HEK293 (cell line): ENCODE results near the gene CLPX.

Source experiments
- BCL11B ChIP-seq: fragments of 450-650 bp; formaldehyde crosslinking; IDR thresholded peaks from 2 replicates; pipeline ENCODE4 v1.5.1; 2016; ENCODE audit warnings: low read depth, missing biosample characterization, missing genetic modification characterization
- CTCF ChIP-seq: fragments of 450-650 bp; formaldehyde crosslinking; IDR thresholded peaks from 2 replicates; pipeline ENCODE4 v1.5.1; 2016; ENCODE audit warnings: missing biosample characterization, missing genetic modification characterization
- FEZF1 ChIP-seq: fragments of 450-650 bp; formaldehyde crosslinking; IDR thresholded peaks from 2 replicates; pipeline ENCODE4 v1.5.1; 2016; ENCODE audit warnings: missing biosample characterization, missing genetic modification characterization
- GLI4 ChIP-seq: fragments of 450-650 bp; formaldehyde crosslinking; IDR thresholded peaks from 2 replicates; pipeline ENCODE4 v1.5.1; 2016; ENCODE audit warnings: missing biosample characterization, missing genetic modification characterization
- YY1 ChIP-seq: fragments of 450-650 bp; formaldehyde crosslinking; IDR thresholded peaks from 2 replicates; pipeline ENCODE4 v1.5.1; 2018; ENCODE audit warnings: missing biosample characterization, missing genetic modification characterization
- YY2 ChIP-seq: fragments of 450-650 bp; formaldehyde crosslinking; IDR thresholded peaks from 2 replicates; pipeline ENCODE4 v1.5.1; 2016; ENCODE audit warnings: missing biosample characterization, missing genetic modification characterization
- ZBTB1 ChIP-seq: fragments of 450-650 bp; formaldehyde crosslinking; IDR thresholded peaks from 2 replicates; pipeline ENCODE4 v1.5.1; 2016; ENCODE audit warnings: missing biosample characterization, missing genetic modification characterization
- ZBTB10 ChIP-seq: fragments of 450-650 bp; formaldehyde crosslinking; IDR thresholded peaks from 2 replicates; pipeline ENCODE4 v1.5.1; 2016; ENCODE audit warnings: missing biosample characterization, missing genetic modification characterization
- ZFP3 ChIP-seq: fragments of 450-650 bp; formaldehyde crosslinking; IDR thresholded peaks from 2 replicates; pipeline ENCODE4 v1.5.1; 2016; ENCODE audit warnings: low read depth, missing biosample characterization, missing genetic modification characterization
- ZFP37 ChIP-seq: fragments of 450-650 bp; formaldehyde crosslinking; IDR thresholded peaks from 2 replicates; pipeline ENCODE4 v1.5.1; 2016; ENCODE audit warnings: missing biosample characterization, missing genetic modification characterization
- ZFP41 ChIP-seq: fragments of 450-650 bp; formaldehyde crosslinking; IDR thresholded peaks from 2 replicates; pipeline ENCODE4 v1.5.1; 2016; ENCODE audit warnings: missing biosample characterization, missing genetic modification characterization, borderline replicate concordance
- ZNF140 ChIP-seq: fragments of 450-650 bp; formaldehyde crosslinking; IDR thresholded peaks from 2 replicates; pipeline ENCODE4 v1.5.1; 2016; ENCODE audit warnings: missing biosample characterization, missing genetic modification characterization
- ZNF146 ChIP-seq: fragments of 450-650 bp; formaldehyde crosslinking; IDR thresholded peaks from 2 replicates; pipeline ENCODE4 v1.5.1; 2016; ENCODE audit warnings: missing biosample characterization, missing genetic modification characterization
- ZNF23 ChIP-seq: fragments of 450-650 bp; formaldehyde crosslinking; IDR thresholded peaks from 2 replicates; pipeline ENCODE4 v1.5.1; 2016; ENCODE audit warnings: missing biosample characterization, missing genetic modification characterization, borderline replicate concordance
- ZNF24 ChIP-seq: fragments of 450-650 bp; formaldehyde crosslinking; IDR thresholded peaks from 2 replicates; pipeline ENCODE4 v1.5.1; 2016; ENCODE audit warnings: missing biosample characterization, missing genetic modification characterization
- ZNF280C ChIP-seq: fragments of 450-650 bp; formaldehyde crosslinking; IDR thresholded peaks from 2 replicates; pipeline ENCODE4 v1.5.1; 2016; ENCODE audit warnings: missing biosample characterization, missing genetic modification characterization
- ZNF530 ChIP-seq: fragments of 450-650 bp; formaldehyde crosslinking; IDR thresholded peaks from 2 replicates; pipeline ENCODE4 v1.5.1; 2016; ENCODE audit warnings: low read depth, missing biosample characterization, missing genetic modification characterization
- ZNF558 ChIP-seq: fragments of 450-650 bp; formaldehyde crosslinking; IDR thresholded peaks from 2 replicates; pipeline ENCODE4 v1.5.1; 2016; ENCODE audit warnings: missing biosample characterization, missing genetic modification characterization
- ZNF561 ChIP-seq: fragments of 450-650 bp; IDR thresholded peaks from 2 replicates; pipeline ENCODE4 v1.5.1; 2018; ENCODE audit warnings: missing biosample characterization, missing genetic modification characterization, borderline replicate concordance
- ZNF600 ChIP-seq: fragments of 450-650 bp; formaldehyde crosslinking; IDR thresholded peaks from 2 replicates; pipeline ENCODE4 v1.5.1; 2016; ENCODE audit warnings: missing biosample characterization, missing genetic modification characterization
- ZNF639 ChIP-seq: fragments of 450-650 bp; formaldehyde crosslinking; IDR thresholded peaks from 2 replicates; pipeline ENCODE4 v1.5.1; 2016; ENCODE audit warnings: missing biosample characterization, missing genetic modification characterization
- ZNF658 ChIP-seq: fragments of 450-650 bp; formaldehyde crosslinking; IDR thresholded peaks from 2 replicates; pipeline ENCODE4; 2016; ENCODE audit warnings: missing biosample characterization, missing genetic modification characterization
- ZNF701 ChIP-seq: fragments of 450-650 bp; formaldehyde crosslinking; IDR thresholded peaks from 2 replicates; pipeline ENCODE4 v1.5.1; 2016; ENCODE audit warnings: missing biosample characterization, missing genetic modification characterization
- ZNF792 ChIP-seq: fragments of 450-650 bp; formaldehyde crosslinking; IDR thresholded peaks from 2 replicates; pipeline ENCODE4 v1.5.1; 2016; ENCODE audit warnings: missing biosample characterization, missing genetic modification characterization
- ZSCAN30 ChIP-seq: fragments of 450-650 bp; IDR thresholded peaks from 2 replicates; pipeline ENCODE4 v1.5.1; 2018; ENCODE audit warnings: missing biosample characterization, mild to moderate bottlenecking, missing genetic modification characterization, moderate library complexity
- TF ChIP-seq, protein P1 (sequence below): fragments of 450-650 bp; formaldehyde crosslinking; IDR thresholded peaks from 2 replicates; pipeline ENCODE4 v1.5.0; 2017; ENCODE audit warnings: missing biosample characterization, missing genetic modification characterization, borderline replicate concordance
- TF ChIP-seq, protein P2 (sequence below): fragments of 450-650 bp; formaldehyde crosslinking; IDR thresholded peaks from 2 replicates; pipeline ENCODE4 v1.5.1; 2016; ENCODE audit warnings: missing biosample characterization, missing genetic modification characterization

CLPX gene

GRCh38 chr15:65184868-65185717 lies at the start of gene CLPX (continued):
- TF ChIP-seq ZNF140 (tag by site-specific recombination) (no peak), ZFP3 (tag by site-specific recombination) (no peak), ZNF530 (tag by site-specific recombination) (no peak), ZNF23 (tag by site-specific recombination) (no peak), ZNF600 (peak; percentile 57), ZSCAN30 (tag by site-specific recombination) (peak; percentile 63), BCL11B (tag by site-specific recombination) (0 out of 2 replicates have a peak, but pooled peaks have one; percentile 21), ZNF146 (tag by site-specific recombination) (0 out of 2 replicates have a peak, but pooled peaks have one; percentile 23), ZFP41 (tag by site-specific recombination) (no peak), ZNF558 (no peak), ZNF701 (tag by site-specific recombination) (no peak), ZNF561 (no peak; the same call in 1 of the 2 replicates), FEZF1 (no peak), ZNF639 (tag by site-specific recombination) (peak; percentile 45; the same call in 1 of the 2 replicates), ZFP37 (tag by site-specific recombination) (0 out of 2 replicates have a peak, but pooled peaks have one; percentile 52), ZNF280C (tag by site-specific recombination) (no peak), CTCF (tag by site-specific recombination) (no peak), YY2 (tag by site-specific recombination) (no peak), YY1 (tag by site-specific recombination) (no peak), ZNF24 (tag by site-specific recombination) (peak; percentile 33; the same call in 1 of the 2 replicates), ZBTB10 (0 out of 2 replicates have a peak, but pooled peaks have one; percentile 34), ZNF658 (no peak), ZBTB1 (tag by site-specific recombination) (no peak), GLI4 (no peak), ZNF792 (tag by site-specific recombination) (no peak)
- TF ChIP-seq, protein P1, sequence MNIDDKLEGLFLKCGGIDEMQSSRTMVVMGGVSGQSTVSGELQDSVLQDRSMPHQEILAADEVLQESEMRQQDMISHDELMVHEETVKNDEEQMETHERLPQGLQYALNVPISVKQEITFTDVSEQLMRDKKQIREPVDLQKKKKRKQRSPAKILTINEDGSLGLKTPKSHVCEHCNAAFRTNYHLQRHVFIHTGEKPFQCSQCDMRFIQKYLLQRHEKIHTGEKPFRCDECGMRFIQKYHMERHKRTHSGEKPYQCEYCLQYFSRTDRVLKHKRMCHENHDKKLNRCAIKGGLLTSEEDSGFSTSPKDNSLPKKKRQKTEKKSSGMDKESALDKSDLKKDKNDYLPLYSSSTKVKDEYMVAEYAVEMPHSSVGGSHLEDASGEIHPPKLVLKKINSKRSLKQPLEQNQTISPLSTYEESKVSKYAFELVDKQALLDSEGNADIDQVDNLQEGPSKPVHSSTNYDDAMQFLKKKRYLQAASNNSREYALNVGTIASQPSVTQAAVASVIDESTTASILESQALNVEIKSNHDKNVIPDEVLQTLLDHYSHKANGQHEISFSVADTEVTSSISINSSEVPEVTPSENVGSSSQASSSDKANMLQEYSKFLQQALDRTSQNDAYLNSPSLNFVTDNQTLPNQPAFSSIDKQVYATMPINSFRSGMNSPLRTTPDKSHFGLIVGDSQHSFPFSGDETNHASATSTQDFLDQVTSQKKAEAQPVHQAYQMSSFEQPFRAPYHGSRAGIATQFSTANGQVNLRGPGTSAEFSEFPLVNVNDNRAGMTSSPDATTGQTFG (tag by site-specific recombination), result no peak
- TF ChIP-seq, protein P2, sequence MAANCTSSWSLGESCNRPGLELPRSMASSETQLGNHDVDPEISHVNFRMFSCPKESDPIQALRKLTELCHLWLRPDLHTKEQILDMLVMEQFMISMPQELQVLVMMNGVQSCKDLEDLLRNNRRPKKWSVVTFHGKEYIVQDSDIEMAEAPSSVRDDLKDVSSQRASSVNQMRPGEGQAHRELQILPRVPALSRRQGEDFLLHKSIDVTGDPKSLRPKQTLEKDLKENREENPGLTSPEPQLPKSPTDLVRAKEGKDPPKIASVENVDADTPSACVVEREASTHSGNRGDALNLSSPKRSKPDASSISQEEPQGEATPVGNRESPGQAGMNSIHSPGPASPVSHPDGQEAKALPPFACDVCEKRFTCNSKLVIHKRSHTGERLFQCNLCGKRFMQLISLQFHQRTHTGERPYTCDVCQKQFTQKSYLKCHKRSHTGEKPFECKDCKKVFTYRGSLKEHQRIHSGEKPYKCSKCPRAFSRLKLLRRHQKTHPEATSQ, result 0 out of 2 replicates have a peak, but pooled peaks have one; percentile 71
